GM12873 (cell line): ENCODE results near the gene RNF157.

Experiments
- TF ChIP-seq, protein P1 (sequence below): IDR thresholded peaks from 2 replicates; pipeline ENCODE4 v1.5.1; 2012; ENCODE audit warnings: low read depth, mild to moderate bottlenecking, moderate library complexity, low read length, control low read depth; ENCODE audit not compliant: insufficient read depth; ENCODE audit errors: missing control alignments

The RNF157 gene

DNA sequence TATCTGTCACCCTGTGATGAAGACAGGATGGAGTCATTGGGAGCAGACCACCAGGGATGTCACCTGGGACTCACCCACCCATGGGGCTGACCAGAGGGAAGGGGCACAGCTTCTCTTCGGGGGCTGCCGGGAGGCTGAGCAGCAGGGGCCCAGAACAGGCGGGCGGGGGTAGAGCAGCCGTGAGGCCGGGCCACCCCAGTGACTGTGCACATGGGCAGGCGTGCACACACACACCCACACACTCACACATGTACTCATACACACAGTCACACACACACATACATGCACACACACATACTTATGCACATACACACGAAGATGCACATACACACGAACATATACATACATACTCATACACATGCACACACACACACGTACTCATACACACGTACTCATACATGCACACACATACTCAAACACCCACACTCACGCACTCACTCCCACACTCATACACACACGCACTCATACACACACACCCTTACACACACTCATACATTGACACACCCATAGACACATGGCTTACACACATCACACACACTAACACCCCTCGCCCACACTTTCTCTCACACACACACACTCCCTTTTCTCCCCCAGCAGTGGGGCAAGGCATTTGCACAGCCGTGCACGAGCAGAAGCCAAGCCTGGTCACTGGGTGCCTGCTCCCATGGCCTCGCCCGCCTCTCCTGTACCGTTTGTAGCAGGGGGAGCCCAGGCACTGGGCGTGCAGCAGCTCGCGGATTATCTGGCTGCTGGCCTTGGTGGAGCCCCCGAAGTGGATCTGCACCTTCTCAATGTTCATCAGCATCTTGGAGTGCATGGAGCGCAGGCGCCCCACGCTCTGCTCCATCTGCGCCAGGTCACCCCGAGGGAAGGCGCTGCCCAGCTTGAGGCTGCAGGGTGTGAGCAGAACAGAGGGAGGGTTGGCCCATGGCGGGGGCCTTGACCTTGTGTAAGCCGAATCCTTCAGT lies 37.3 kb upstream of the RNF157 start:
- TF ChIP-seq, protein P1, sequence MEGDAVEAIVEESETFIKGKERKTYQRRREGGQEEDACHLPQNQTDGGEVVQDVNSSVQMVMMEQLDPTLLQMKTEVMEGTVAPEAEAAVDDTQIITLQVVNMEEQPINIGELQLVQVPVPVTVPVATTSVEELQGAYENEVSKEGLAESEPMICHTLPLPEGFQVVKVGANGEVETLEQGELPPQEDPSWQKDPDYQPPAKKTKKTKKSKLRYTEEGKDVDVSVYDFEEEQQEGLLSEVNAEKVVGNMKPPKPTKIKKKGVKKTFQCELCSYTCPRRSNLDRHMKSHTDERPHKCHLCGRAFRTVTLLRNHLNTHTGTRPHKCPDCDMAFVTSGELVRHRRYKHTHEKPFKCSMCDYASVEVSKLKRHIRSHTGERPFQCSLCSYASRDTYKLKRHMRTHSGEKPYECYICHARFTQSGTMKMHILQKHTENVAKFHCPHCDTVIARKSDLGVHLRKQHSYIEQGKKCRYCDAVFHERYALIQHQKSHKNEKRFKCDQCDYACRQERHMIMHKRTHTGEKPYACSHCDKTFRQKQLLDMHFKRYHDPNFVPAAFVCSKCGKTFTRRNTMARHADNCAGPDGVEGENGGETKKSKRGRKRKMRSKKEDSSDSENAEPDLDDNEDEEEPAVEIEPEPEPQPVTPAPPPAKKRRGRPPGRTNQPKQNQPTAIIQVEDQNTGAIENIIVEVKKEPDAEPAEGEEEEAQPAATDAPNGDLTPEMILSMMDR: no peak

DNA sequence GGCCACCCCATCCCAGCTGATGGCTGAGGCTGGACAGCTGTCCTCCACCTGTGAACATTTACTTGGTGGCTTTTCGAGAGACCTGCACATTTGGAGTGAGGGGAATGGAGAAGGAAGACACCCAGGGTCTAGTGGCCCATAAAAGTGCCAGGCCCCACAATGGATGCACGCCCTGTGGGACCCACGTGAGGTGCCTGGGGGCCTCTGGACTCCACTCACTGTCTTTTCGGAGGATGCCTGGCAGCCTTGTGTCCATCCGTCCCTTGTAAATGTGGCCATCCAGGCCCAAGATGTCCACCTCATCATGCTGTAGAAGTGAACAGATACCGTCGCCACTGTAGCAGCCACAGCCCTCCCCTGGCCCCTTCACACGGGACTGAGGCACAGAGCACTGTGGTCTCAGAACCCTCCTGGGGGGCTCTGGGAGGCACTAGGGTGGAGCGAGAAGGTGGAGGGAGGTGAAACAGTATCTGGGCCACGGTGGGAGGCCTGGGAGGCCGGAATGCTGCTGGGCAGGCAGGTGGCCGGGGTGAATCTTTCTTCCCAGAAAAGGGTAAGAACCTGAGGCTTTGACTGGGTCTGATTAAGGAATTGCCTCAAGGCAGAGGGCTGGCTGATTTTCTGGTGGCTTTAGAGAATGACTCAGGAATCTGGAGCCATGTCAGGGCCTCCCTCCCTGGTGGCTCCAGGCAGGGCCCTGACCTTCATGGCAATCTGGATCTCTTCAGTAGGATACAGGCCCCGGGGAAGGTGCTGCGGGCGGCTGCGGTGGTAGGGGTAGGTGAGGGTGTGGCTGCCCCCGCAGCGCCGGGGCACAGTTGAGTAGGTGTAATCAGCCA lies 36.4 kb upstream of the RNF157 start:
- TF ChIP-seq, protein P1: no peak

DNA sequence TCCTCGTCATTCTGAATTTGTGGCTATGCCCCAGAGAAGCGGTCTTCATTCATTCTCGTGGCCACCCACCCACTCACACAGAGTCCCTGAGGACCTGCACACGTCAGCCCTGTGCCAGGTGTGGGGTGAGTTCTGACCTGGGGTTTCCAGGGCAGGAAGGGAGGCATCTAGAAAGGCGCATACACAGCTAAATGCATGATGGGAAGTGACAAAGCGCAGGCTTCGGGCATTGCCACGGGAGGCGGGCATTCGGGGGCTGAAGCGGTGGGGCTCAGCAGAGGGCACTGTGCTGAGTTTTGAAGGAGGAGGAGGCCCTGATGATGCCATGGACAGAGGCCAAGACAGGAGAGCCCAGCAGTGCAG lies 35.8 kb upstream of the RNF157 start:
- TF ChIP-seq, protein P1: peak; percentile 9

DNA sequence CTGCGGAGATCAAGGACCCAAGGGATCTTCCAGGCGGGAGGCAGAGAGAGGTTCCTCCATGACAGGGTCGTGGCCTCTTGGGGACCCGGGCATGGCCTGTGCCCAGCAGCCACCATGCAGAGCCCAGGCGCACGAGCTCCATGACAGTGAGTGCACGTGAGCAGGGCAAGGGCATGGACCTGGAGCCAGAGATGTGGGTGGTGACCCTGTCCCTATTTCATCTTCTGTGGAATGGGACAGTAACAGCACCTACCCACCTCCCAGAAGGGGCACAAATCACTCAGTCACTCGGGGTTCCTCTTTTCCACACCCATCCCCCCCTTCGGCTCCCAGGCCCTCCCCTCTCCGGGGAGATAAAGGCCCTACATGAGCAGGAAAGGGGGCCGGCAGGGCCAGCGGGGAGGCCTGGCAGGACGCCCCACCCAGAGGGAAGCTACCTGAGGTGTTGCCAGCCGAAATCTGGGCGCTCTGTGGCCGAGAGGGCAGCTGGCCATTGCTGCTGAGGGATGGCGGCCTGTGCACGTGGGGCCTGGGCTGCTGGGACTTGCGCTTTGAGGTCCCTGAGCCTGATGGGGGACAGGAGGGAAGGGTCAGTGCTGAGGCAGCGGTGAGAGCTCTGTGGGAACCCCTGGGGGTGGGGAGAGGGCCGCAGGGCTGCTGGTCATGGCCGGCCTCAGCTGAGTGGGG lies 35.2 kb upstream of the RNF157 start:
- TF ChIP-seq, protein P1: no peak

DNA sequence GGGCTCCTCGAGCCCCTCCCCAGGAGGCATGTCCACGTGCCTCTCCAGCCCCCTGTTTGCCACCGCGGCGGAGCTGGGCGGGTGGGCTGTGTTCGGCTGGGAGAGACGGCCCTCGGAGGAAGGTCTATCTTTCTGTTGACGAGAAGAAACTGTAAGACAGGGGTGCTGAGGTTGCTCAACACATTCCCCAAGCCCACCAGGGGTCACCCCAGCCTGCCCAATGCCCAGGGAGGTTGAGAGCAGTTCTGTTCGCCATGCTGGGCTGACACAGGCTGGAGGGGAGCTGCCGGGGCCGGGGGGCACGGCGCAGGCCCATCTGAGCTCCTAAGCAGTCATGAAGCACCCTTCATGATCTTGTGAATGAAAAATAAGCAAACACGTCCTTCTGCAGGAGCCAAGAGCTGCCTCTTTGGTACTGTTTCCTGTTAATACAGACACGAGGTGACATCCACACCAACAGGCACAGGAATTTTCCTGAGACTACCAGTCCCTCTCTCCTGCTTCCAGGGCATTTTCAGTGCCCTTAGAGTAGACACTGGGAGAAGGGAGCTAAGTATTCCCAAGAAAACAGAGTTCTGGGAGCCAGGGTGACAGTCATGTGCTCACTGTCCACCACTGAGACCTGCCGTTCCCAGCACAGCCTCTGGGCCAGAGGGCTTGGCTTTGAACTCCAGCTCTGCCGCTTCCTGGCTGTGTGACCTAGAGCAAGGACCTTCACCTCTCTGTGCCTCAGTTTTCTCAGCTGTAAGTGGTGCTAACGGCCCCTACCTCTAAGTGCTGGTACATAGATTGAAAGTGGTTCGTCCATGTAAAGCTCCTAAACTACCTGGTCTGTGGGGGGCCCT lies 34.0 kb upstream of the RNF157 start:
- TF ChIP-seq, protein P1: no peak

DNA sequence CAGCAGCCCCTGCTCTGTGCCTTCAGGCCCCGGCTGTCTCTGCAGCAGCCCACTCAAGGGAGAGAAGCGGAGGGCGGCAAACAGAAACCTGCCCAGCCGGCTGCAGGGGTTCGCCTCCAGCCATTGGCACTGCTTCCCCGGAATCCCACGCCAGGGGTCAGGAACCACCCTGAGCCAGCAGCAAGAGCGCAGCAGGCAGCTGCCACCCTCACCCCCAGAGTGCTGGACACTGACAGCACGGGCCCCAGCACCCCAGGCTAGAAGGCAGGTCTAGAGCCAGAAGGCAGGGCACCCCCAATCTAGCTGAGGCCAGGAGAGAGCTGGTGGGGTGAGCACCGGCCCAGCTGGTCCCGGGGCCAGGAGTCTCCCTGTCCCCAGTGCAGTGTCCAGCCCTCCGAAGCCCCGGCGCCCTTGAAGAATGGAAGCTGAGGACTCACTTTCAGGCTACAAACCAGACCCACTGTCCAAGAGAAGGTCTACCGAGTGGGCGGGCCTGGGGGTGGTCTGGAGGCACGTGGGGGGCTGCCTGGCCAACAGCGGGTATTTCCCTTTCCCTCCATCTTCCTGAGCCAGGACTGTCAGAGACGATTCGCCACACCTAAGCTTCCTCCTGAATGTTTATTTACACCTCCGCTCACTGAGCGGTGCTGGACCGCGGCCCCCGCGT lies 33.3 kb upstream of the RNF157 start:
- TF ChIP-seq, protein P1: no peak
